SK-N-SH treated with all-trans-retinoic acid at 6 μM for 48 hours (cell line): Measurements from ENCODE around the gene PRXL2B.

Experiments used
- ATAC-seq: fragments of 200-7000 bp; cut with Tn5 transposase; 3 replicates; pipeline ENCODE4 v1.9.1; 2020; ENCODE audit warnings: mild to moderate bottlenecking, moderate library complexity
- CSDC2 ChIP-seq: fragments of 250-450 bp; sonication (Bioruptor Pico); IDR thresholded peaks from 2 replicates; pipeline ENCODE4 v1.5.0; 2020; ENCODE audit warnings: mild to moderate bottlenecking, moderate library complexity
- CSRNP3 ChIP-seq: fragments of 250-450 bp; sonication (Bioruptor Pico); IDR thresholded peaks from 2 replicates; pipeline ENCODE4 v1.5.1; 2021; ENCODE audit warnings: mild to moderate bottlenecking, moderate library complexity
- ESRRG ChIP-seq: fragments of 250-450 bp; sonication (Bioruptor Pico); IDR thresholded peaks from 2 replicates; pipeline ENCODE4 v1.6.1; 2021; ENCODE audit warnings: mild to moderate bottlenecking
- GLIS3 ChIP-seq: fragments of 250-450 bp; sonication (Bioruptor Pico); IDR thresholded peaks from 2 replicates; pipeline ENCODE4 v1.5.0; 2020; ENCODE audit warnings: mild to moderate bottlenecking, moderate library complexity
- ISL1 ChIP-seq: fragments of 250-450 bp; sonication (Bioruptor Pico); IDR thresholded peaks from 2 replicates; pipeline ENCODE4 v2.1.2; 2022; ENCODE audit warnings: mild to moderate bottlenecking, moderate library complexity
- OSR1 ChIP-seq: fragments of 250-450 bp; sonication (Bioruptor Pico); IDR thresholded peaks from 2 replicates; pipeline ENCODE4 v1.8.0; 2022; ENCODE audit warnings: moderate library complexity, mild to moderate bottlenecking, inconsistent platforms
- POU6F1 ChIP-seq: fragments of 250-450 bp; sonication (Bioruptor Pico); IDR thresholded peaks from 2 replicates; pipeline ENCODE4 v1.8.0; 2021; ENCODE audit warnings: low read depth, mild to moderate bottlenecking, moderate library complexity, borderline replicate concordance
- PPARA ChIP-seq: fragments of 250-450 bp; sonication (Bioruptor Pico); IDR thresholded peaks from 2 replicates; pipeline ENCODE4 v1.5.0; 2020; ENCODE audit warnings: mild to moderate bottlenecking, borderline replicate concordance
- RARB ChIP-seq: fragments of 250-450 bp; sonication (Bioruptor Pico); IDR thresholded peaks from 2 replicates; pipeline ENCODE4 v1.8.0; 2021; ENCODE audit warnings: mild to moderate bottlenecking, moderate library complexity
- SNAI2 ChIP-seq: fragments of 250-450 bp; sonication (Bioruptor Pico); IDR thresholded peaks from 2 replicates; pipeline ENCODE4 v1.5.0; 2020; ENCODE audit warnings: mild to moderate bottlenecking, moderate library complexity
- TCF4 ChIP-seq: fragments of 250-450 bp; sonication (Bioruptor Pico); IDR thresholded peaks from 2 replicates; pipeline ENCODE4 v1.8.0; 2021; ENCODE audit warnings: mild to moderate bottlenecking, moderate library complexity, borderline replicate concordance
- TOX ChIP-seq: fragments of 250-450 bp; sonication (Bioruptor Pico); IDR thresholded peaks from 2 replicates; pipeline ENCODE4 v1.8.0; 2021; ENCODE audit warnings: mild to moderate bottlenecking, moderate library complexity, borderline replicate concordance
- TSHZ2 ChIP-seq: fragments of 250-450 bp; sonication (Bioruptor Pico); IDR thresholded peaks from 2 replicates; pipeline ENCODE4 v1.5.0; 2020; ENCODE audit warnings: mild to moderate bottlenecking, moderate library complexity
- ZC3H10 ChIP-seq: fragments of 250-450 bp; sonication (Bioruptor Pico); IDR thresholded peaks from 2 replicates; pipeline ENCODE4 v1.5.1; 2021; ENCODE audit warnings: mild to moderate bottlenecking, moderate library complexity
- ZFP3 ChIP-seq: fragments of 250-450 bp; sonication (Bioruptor Pico); IDR thresholded peaks from 2 replicates; pipeline ENCODE4 v1.5.0; 2020; ENCODE audit warnings: mild to moderate bottlenecking, moderate library complexity
- ZFP30 ChIP-seq: fragments of 450-650 bp; formaldehyde crosslinking; IDR thresholded peaks from 2 replicates; pipeline ENCODE4 v1.5.0; 2022; ENCODE audit warnings: mild to moderate bottlenecking, moderate library complexity
- ZNF565 ChIP-seq: fragments of 450-650 bp; formaldehyde crosslinking; conservative IDR thresholded peaks from 2 replicates; pipeline ENCODE4 v1.5.0; 2020; ENCODE audit warnings: low read depth, mild to moderate bottlenecking, moderate library complexity
- ZNF70 ChIP-seq: fragments of 450-650 bp; formaldehyde crosslinking; IDR thresholded peaks from 2 replicates; pipeline ENCODE4 v1.5.0; 2020; ENCODE audit warnings: mild to moderate bottlenecking, moderate library complexity
- TF ChIP-seq, protein P1 (sequence below): fragments of 250-450 bp; sonication (Bioruptor Pico); IDR thresholded peaks from 2 replicates; pipeline ENCODE4 v1.8.0; 2020; ENCODE audit warnings: mild to moderate bottlenecking, moderate library complexity, borderline replicate concordance
- TF ChIP-seq, protein P2 (sequence below): fragments of 250-450 bp; sonication (Bioruptor Pico); IDR thresholded peaks from 2 replicates; pipeline ENCODE4 v1.5.1; 2020; ENCODE audit warnings: low read depth, mild to moderate bottlenecking, moderate library complexity

The PRXL2B gene

GRCh38 chr1:2584686-2585317 lies 1.8 kb upstream of the PRXL2B start:
- no peak for ATAC-seq
- no peak for TF ChIP-seq TCF4
- TF ChIP-seq, protein P1, sequence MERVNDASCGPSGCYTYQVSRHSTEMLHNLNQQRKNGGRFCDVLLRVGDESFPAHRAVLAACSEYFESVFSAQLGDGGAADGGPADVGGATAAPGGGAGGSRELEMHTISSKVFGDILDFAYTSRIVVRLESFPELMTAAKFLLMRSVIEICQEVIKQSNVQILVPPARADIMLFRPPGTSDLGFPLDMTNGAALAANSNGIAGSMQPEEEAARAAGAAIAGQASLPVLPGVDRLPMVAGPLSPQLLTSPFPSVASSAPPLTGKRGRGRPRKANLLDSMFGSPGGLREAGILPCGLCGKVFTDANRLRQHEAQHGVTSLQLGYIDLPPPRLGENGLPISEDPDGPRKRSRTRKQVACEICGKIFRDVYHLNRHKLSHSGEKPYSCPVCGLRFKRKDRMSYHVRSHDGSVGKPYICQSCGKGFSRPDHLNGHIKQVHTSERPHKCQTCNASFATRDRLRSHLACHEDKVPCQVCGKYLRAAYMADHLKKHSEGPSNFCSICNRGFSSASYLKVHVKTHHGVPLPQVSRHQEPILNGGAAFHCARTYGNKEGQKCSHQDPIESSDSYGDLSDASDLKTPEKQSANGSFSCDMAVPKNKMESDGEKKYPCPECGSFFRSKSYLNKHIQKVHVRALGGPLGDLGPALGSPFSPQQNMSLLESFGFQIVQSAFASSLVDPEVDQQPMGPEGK (CRISPR knock-in tag) = no peak
- TF ChIP-seq POU6F1 (CRISPR knock-in tag) = no peak
- no peak for TF ChIP-seq GLIS3 (CRISPR knock-in tag)
- TF ChIP-seq OSR1 = no peak
- TF ChIP-seq SNAI2 = no peak
- TF ChIP-seq ISL1 (CRISPR knock-in tag) = no peak
- TF ChIP-seq ESRRG (CRISPR knock-in tag) = no peak
- no peak for TF ChIP-seq TOX (CRISPR knock-in tag)
- no peak for TF ChIP-seq ZNF70 (CRISPR knock-in tag)
- TF ChIP-seq PPARA (CRISPR knock-in tag) = no peak
- TF ChIP-seq TSHZ2 = no peak
- TF ChIP-seq, protein P2, sequence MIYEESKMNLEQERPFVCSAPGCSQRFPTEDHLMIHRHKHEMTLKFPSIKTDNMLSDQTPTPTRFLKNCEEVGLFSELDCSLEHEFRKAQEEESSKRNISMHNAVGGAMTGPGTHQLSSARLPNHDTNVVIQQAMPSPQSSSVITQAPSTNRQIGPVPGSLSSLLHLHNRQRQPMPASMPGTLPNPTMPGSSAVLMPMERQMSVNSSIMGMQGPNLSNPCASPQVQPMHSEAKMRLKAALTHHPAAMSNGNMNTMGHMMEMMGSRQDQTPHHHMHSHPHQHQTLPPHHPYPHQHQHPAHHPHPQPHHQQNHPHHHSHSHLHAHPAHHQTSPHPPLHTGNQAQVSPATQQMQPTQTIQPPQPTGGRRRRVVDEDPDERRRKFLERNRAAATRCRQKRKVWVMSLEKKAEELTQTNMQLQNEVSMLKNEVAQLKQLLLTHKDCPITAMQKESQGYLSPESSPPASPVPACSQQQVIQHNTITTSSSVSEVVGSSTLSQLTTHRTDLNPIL = no peak
- no peak for TF ChIP-seq CSRNP3
- no peak for TF ChIP-seq CSDC2 (CRISPR knock-in tag)
- TF ChIP-seq ZFP30 (CRISPR knock-in tag) = no peak
- TF ChIP-seq ZNF565 = no peak
- no peak for TF ChIP-seq RARB (CRISPR knock-in tag)
- no peak for TF ChIP-seq ZFP3 (CRISPR knock-in tag)
- TF ChIP-seq ZC3H10 = no peak

- ATAC-seq = peak; percentile 40
- TF ChIP-seq TCF4 (0 out of 2 replicates have a peak, but pooled peaks have one; percentile 33), CSDC2 (CRISPR knock-in tag) (no peak), ZFP30 (CRISPR knock-in tag) (no peak)
- TF ChIP-seq, protein P1 (CRISPR knock-in tag) = peak; percentile 56; the same call in 1 of the 2 replicates
These were observed 1.1 kb upstream of the PRXL2B start for GRCh38 chr1:2585318-2586092.
